Measurements from ENCODE around the gene TMEM205. TPM values are rescaled to one million over a fixed set of nuclear protein-coding genes. Genes with fewer than 3 reads are reported as not detected.
"Not testable (repeated sequence)": the region's sequence is repeated elsewhere in the genome, so short reads cannot be mapped to it uniquely, and the experiment has no call there.

The TMEM205 gene
- total RNA-seq, 2 donors from 2014 or later: 219 to 541 TPM

DNA sequence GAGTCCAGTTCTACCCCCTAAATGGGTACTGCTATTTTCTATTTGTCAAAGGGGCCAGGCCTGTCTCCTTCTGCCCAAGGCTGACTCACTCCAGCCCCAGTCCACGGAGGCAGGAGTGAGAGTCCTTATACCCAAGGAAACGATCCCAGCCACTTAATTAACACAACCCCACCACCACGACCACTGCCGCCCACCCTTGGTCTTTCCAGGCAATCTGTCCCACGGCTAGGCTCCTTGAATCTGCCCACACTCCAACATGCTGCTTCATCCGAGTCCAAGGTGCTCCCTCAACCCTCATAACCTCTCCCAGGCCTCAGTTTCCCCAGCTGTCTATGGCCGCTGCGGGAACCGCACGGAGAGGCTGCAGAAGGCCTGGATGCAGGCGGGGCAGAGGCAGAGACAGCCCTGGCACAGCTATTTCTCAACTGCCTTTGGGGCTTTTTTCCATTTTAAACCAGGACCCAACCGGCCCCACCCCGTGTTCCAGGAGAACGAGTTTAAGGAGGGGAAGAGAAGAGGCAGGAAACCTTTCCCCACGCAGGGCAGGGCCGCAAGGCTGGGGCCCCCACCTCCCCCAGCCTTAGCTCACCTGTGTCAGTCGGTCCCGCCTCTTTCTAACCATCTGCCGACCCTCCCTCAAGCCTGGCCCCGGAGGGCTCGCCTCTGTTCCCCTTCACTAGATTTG, 7.4 kb downstream of the TMEM205 start:
- peak; percentile 48 for DNase-seq (ENCODE audit: low spot score)
- peak overlapping the region; percentile 87 to 90 for H3K27ac ChIP-seq
- intact Hi-C loops (cut with DNase I): loop anchor here (5.0 kb wide), 1 partner anchor 39 kb away; no protein-coding TSS in a partner anchor
- TF ChIP-seq POLR2A (IDR thresholded peaks at IDR 0.05): peak; percentile 18
- TF ChIP-seq, protein P1, sequence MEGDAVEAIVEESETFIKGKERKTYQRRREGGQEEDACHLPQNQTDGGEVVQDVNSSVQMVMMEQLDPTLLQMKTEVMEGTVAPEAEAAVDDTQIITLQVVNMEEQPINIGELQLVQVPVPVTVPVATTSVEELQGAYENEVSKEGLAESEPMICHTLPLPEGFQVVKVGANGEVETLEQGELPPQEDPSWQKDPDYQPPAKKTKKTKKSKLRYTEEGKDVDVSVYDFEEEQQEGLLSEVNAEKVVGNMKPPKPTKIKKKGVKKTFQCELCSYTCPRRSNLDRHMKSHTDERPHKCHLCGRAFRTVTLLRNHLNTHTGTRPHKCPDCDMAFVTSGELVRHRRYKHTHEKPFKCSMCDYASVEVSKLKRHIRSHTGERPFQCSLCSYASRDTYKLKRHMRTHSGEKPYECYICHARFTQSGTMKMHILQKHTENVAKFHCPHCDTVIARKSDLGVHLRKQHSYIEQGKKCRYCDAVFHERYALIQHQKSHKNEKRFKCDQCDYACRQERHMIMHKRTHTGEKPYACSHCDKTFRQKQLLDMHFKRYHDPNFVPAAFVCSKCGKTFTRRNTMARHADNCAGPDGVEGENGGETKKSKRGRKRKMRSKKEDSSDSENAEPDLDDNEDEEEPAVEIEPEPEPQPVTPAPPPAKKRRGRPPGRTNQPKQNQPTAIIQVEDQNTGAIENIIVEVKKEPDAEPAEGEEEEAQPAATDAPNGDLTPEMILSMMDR (IDR thresholded peaks at IDR 0.05): no peak
- no peaks in the 10 kb centered on the region for H3K27me3 ChIP-seq (replicated peaks; ENCODE audit: insufficient read depth)
- WGBS: 11% methylated on average over 21 of the region's 21 CpGs
- H3K4me1 ChIP-seq (replicated peaks): peaks cover 7% of the 10 kb centered on the region
- H3K4me3 ChIP-seq: peak overlapping the region; percentile 75 to 83
- no peaks in the 10 kb centered on the region for H3K9me3 ChIP-seq
- H3K36me3 ChIP-seq: peaks cover 0 to 14% of the 10 kb centered on the region in 2 donors

DNA sequence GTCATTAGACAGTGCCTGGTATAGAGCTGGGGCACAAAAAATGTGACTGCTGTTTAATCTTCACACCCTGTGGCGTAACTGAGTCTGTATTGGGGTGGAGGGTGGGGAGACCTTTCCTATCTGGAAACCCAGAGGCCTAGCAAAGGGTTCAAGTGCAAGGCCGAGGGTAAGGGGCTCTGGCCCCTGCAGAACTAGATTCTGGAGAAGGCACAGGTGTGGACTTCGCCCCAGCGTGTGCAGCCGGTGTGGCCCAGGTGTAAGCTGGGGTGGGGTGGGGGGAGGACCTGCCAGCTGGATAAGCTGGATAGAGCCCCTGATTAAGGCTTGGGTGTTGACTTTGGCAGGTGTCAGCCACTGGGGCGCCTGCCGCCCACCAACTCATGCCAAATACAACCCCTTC, 7.9 kb downstream of the TMEM205 start:
- H3K36me3 ChIP-seq: peaks cover 0 to 17% of the 10 kb centered on the region in 2 donors
- H3K4me3 ChIP-seq: peak overlapping the region; percentile 75 to 83
- WGBS: 62% methylated on average over 7 of the region's 7 CpGs
- intact Hi-C loops (cut with DNase I): loop anchor here (5.0 kb wide), 1 partner anchor 39 kb away; no protein-coding TSS in a partner anchor
- H3K9me3 ChIP-seq: no peaks in the 10 kb centered on the region
- H3K27me3 ChIP-seq (replicated peaks; ENCODE audit: insufficient read depth): no peaks in the 10 kb centered on the region
- peaks cover 3% of the 10 kb centered on the region for H3K4me1 ChIP-seq (replicated peaks)
- TF ChIP-seq POLR2A (IDR thresholded peaks at IDR 0.05): no peak
- TF ChIP-seq POLR2AphosphoS5 (IDR thresholded peaks at IDR 0.05): no peak
- TF ChIP-seq, protein P1 (IDR thresholded peaks at IDR 0.05): no peak
- peak overlapping the region; percentile 87 to 90 for H3K27ac ChIP-seq
- no peak for DNase-seq (ENCODE audit: low spot score)

DNA sequence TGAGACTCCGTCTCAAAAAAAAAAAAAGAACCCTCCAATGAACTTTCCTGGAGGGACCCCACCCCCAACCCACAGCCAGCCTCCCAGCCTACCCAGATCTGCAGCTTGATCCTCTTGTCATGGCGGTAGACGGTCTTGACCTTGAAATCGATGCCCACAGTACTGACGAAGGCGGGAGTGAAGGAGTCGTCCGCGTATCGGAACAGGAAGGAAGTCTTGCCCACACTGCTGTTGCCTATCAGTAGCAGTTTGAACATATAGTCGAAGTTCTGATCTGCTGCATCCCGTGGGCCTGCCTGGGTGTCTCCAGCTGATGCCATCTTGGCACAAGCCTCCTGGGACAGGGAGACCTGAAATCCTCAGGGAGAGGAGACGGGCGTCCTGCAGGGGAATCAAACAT, 9.0 kb downstream of the TMEM205 start:
- Histone ChIP-seq H3K9me3 (no peaks in the 10 kb centered on the region), H3K27me3 (replicated peaks; ENCODE audit: insufficient read depth) (no peaks in the 10 kb centered on the region), H3K27ac (no peak overlapping the region), H3K36me3 (peaks cover 0 to 26% of the 10 kb centered on the region in 2 donors), H3K4me3 (no peak overlapping the region), H3K4me1 (replicated peaks) (peaks cover 3% of the 10 kb centered on the region)
- TF ChIP-seq POLR2AphosphoS5 (IDR thresholded peaks at IDR 0.05): no peak
- no peak for TF ChIP-seq POLR2A (IDR thresholded peaks at IDR 0.05)
- TF ChIP-seq, protein P1 (IDR thresholded peaks at IDR 0.05): no peak
- intact Hi-C loops (cut with DNase I): loop anchor here (5.0 kb wide), 1 partner anchor 40 kb away; no protein-coding TSS in a partner anchor
- 91% methylated on average over 14 of the region's 14 CpGs for WGBS
- DNase-seq (ENCODE audit: low spot score): no peak

DNA sequence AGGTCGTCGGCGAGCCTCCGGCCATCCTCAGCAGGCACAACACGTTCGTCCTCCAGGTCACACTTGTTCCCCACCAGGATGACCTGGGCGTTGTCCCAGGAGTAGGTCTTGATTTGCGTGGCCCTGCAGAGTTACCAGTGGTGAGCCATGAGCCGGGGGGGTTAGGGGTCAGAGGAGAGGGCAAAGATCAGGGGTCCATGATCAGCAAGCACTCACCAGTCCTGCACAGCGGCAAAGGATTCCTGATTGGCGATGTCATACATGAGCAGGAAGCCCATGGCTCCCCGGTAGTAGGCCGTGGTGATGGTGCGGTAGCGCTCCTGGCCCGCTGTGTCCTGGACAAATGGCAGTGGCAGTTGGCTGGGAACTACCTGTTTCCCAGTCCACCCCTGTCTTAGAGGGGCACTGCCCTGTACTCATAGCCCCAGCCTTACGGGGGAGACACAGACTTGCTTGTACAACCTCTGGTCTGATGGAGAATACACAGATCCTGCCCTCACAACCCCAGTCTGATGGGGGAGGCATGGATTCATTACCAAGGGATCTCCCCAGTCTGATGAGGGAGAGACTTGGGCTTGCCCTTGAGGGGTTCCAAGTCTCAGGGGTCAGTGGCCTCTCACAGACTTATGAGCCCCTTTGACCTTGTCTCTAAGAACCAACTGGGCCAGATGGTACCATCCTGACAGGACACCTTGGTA, 10.5 kb downstream of the TMEM205 start:
- Histone ChIP-seq H3K27ac (no peak overlapping the region), H3K36me3 (peaks cover 0 to 26% of the 10 kb centered on the region in 2 donors), H3K4me1 (replicated peaks) (peaks cover 3% of the 10 kb centered on the region), H3K9me3 (no peaks in the 10 kb centered on the region), H3K4me3 (no peak overlapping the region), H3K27me3 (replicated peaks; ENCODE audit: insufficient read depth) (no peaks in the 10 kb centered on the region)
- intact Hi-C loops (cut with DNase I): loop anchor here (5.0 kb wide), 1 partner anchor 42 kb away; no protein-coding TSS in a partner anchor
- 96% methylated on average over 17 of the region's 17 CpGs for WGBS
- no peak for DNase-seq (ENCODE audit: low spot score)
- TF ChIP-seq POLR2AphosphoS5 (IDR thresholded peaks at IDR 0.05): no peak
- TF ChIP-seq, protein P1 (IDR thresholded peaks at IDR 0.05): no peak
- TF ChIP-seq POLR2A (IDR thresholded peaks at IDR 0.05): no peak

DNA sequence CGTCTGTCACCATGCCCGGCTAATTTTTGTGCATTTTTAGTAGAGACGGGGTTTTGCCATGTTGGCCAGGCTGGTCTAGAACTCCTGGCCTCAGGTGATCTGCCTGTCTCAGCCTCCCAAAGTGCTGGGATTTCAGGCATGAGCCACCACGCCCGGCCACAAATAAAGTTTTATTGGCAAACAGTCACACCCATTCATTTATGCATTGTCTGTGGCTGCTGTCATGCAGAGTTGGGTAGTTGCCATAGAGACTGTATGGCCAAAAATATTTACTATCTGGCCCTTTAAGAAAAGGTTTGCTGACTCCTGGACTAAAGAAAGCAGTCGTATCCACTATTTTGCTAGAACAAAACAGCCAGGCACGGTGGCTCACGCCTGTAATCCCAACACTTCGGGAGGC, 12.2 kb downstream of the TMEM205 start:
- peaks cover 0 to 26% of the 10 kb centered on the region in 2 donors for H3K36me3 ChIP-seq
- H3K4me1 ChIP-seq (replicated peaks); DNase-seq (ENCODE audit: low spot score); H3K27ac ChIP-seq; H3K27me3 ChIP-seq (replicated peaks; ENCODE audit: insufficient read depth); intact Hi-C loops (cut with DNase I); H3K4me3 ChIP-seq; H3K9me3 ChIP-seq: not testable (repeated sequence)
- 78% methylated on average over 9 of the region's 9 CpGs for WGBS

Measured in prostate gland (tissue), 2 donors.